ENCODE results near the gene FBLN2.

GRCh38 chr3:13618836-13619235 lies 69.9 kb downstream of the FBLN2 start:
- TF ChIP-seq CTCF (IDR thresholded peaks at IDR 0.05) = no peak
- no peak for TF ChIP-seq POLR2A (IDR thresholded peaks at IDR 0.05)

All from vagina (tissue), 2 donors.